ENCODE measurements around the gene ECE1. TPM values are rescaled to one million over a fixed set of nuclear protein-coding genes. Genes with fewer than 3 reads are reported as not detected.

ECE1 gene
- total and polyA plus RNA-seq, 2 donors (not counting 3 experiments of a cell fraction or from before 2014, with no cell fraction given) = 437 to 562 TPM

DNA sequence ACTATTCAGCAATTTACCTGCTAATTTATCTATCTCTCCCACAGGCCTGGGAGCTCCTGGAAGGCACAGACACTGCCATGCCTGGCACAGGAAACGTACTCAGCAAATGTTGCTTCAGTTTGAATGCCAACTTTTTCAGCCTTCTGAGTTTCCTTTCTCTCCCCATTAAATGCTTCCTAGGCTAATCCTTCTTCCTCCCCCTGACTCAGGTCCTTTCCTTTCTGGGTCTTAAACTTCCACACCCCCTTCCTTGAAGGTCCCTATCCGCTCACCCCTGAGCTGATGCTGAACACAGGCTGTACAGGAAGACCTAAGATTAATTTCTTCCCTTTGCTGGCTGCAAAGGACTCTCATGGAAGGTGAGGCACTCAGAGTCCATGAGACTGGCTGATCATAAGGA lies 40.3 kb upstream of the ECE1 start:
- intact Hi-C loops (cut with micrococcal nuclease) (no loop called here), dilution Hi-C loops (cut with MboI; ENCODE audit: extremely low pct_ligation_motif_present, low sequenced_read_pairs) (no loop called here)
- H3K36me3 ChIP-seq (ENCODE audit: control insufficient read depth in 2 of 2, extremely low read depth in 1 of 2, insufficient read depth in 2 of 2, low read length in 2 of 2) = peaks cover 0 to 4% of the 10 kb centered on the region in 2 experiments
- ChIA-PET POLR2A (interaction anchor here (0.6 kb wide), 1 partner anchor 38 kb away, joined by 3 read pairs; no protein-coding TSS in a partner anchor), CTCF (interaction anchor here (0.7 to 3.2 kb wide), 2 partner anchors 13 to 60 kb away, joined by 3 to 16 read pairs; no protein-coding TSS in a partner anchor)
- no peaks in the 10 kb centered on the region for H3K9me3 ChIP-seq (replicated peaks; ENCODE audit: control insufficient read depth, insufficient read depth, low read length)
- TF ChIP-seq MYC (IDR thresholded peaks at IDR 0.05; ENCODE audit: low read depth, low read length) (no peak), POLR2AphosphoS5 (IDR thresholded peaks at IDR 0.05; ENCODE audit: insufficient read depth, low read depth, low read length) (no peak)
- BruUV-seq (replicated peaks) = no TSS peak
- no peaks in the 10 kb centered on the region for H3K9me1 ChIP-seq (replicated peaks; ENCODE audit: control insufficient read depth, extremely low read depth, insufficient read depth, low read length)
- no peaks in the 10 kb centered on the region for H3K27me3 ChIP-seq (ENCODE audit: control insufficient read depth in 2 of 2, insufficient read depth in 2 of 2, low read length in 2 of 2)
- H3K4me2 ChIP-seq (ENCODE audit: insufficient read depth, low read length) = peak overlapping the region; percentile 5
- peak overlapping the region; percentile 12 for H3K9ac ChIP-seq (replicated peaks; ENCODE audit: extremely low read depth, insufficient read depth, low read length)
- H3K4me3 ChIP-seq (replicated peaks in 1 of 3; ENCODE audit: insufficient read depth in 1 of 3, low read depth in 1 of 3, low read length in 3 of 3) = no peak overlapping the region
- H2AFZ ChIP-seq (ENCODE audit: low read depth, low read length) = no peak overlapping the region
- H3K27ac ChIP-seq (ENCODE audit: insufficient read depth, low read depth, low read length) = peak overlapping the region; percentile 35
- peaks cover 55% of the 10 kb centered on the region for H3K4me1 ChIP-seq (ENCODE audit: control insufficient read depth, extremely low read depth, insufficient read depth, low read length)
- no peaks in the 10 kb centered on the region for H4K20me1 ChIP-seq (replicated peaks; ENCODE audit: control insufficient read depth, extremely low read depth, insufficient read depth, low read length)
- H3K79me2 ChIP-seq (ENCODE audit: control insufficient read depth, insufficient read depth, low read length) = peaks cover 85% of the 10 kb centered on the region
- DNase-seq (ENCODE audit: low read depth, low spot score) = no peak
- peak; percentile 79 for FAIRE-seq

DNA sequence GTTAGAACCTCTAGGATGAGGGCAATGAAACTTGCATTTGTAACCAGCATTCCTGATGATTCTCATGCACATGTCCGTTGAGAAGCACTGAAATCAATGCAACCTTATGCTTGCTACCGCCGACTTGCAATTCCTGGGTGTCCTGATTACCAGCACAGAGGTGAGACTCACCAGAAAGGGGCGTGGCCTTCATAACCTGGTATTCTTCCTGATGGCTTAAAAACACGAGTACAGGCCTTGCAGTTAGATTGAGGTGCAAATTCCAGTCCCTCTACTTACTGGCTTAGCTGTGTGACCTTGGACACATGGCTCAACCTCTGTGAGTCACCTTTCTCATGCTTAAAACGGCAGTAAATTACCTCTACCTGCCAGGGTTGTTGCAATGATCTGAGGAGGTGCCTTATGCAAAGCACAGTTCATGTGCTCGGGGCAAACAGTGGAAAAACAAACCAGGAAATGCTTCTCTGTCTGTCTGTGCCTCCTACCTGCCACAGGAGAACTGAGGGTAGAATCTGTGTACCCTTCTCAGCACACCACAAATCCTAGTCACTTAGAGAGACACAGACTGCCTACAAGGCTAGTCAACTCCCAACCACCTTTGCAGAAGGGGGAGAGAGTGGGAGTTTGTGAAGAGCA lies 39.1 kb upstream of the ECE1 start:
- dilution Hi-C loops (cut with MboI; ENCODE audit: extremely low pct_ligation_motif_present, low sequenced_read_pairs) (no loop called here), intact Hi-C loops (cut with micrococcal nuclease) (no loop called here)
- H3K9me3 ChIP-seq (replicated peaks; ENCODE audit: control insufficient read depth, insufficient read depth, low read length) = no peaks in the 10 kb centered on the region
- DNase-seq (ENCODE audit: low read depth, low spot score) = no peak
- H3K9ac ChIP-seq (replicated peaks; ENCODE audit: extremely low read depth, insufficient read depth, low read length) = no peak overlapping the region
- no peak for TF ChIP-seq FOS (IDR thresholded peaks at IDR 0.05; ENCODE audit: borderline replicate concordance, insufficient read depth, low read length)
- TF ChIP-seq JUN (IDR thresholded peaks at IDR 0.05; ENCODE audit: borderline replicate concordance, insufficient read depth, insufficient read length, low read depth) = no peak
- TF ChIP-seq MYC (IDR thresholded peaks at IDR 0.05; ENCODE audit: low read depth, low read length) = no peak
- TF ChIP-seq POLR2A (IDR thresholded peaks at IDR 0.05; ENCODE audit: low read depth, low read length) = no peak
- no peak for TF ChIP-seq EZH2 (IDR thresholded peaks at IDR 0.05; ENCODE audit: borderline replicate concordance, low read depth, low read length, severe bottlenecking)
- TF ChIP-seq, protein P1, sequence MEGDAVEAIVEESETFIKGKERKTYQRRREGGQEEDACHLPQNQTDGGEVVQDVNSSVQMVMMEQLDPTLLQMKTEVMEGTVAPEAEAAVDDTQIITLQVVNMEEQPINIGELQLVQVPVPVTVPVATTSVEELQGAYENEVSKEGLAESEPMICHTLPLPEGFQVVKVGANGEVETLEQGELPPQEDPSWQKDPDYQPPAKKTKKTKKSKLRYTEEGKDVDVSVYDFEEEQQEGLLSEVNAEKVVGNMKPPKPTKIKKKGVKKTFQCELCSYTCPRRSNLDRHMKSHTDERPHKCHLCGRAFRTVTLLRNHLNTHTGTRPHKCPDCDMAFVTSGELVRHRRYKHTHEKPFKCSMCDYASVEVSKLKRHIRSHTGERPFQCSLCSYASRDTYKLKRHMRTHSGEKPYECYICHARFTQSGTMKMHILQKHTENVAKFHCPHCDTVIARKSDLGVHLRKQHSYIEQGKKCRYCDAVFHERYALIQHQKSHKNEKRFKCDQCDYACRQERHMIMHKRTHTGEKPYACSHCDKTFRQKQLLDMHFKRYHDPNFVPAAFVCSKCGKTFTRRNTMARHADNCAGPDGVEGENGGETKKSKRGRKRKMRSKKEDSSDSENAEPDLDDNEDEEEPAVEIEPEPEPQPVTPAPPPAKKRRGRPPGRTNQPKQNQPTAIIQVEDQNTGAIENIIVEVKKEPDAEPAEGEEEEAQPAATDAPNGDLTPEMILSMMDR (IDR thresholded peaks at IDR 0.05; ENCODE audit: extremely low read depth in 1 of 2, insufficient read depth in 1 of 2, low read depth in 1 of 2, low read length in 2 of 2) = no peak
- TF ChIP-seq POLR2AphosphoS5 (IDR thresholded peaks at IDR 0.05; ENCODE audit: insufficient read depth, low read depth, low read length) = no peak
- TF ChIP-seq, protein P2, sequence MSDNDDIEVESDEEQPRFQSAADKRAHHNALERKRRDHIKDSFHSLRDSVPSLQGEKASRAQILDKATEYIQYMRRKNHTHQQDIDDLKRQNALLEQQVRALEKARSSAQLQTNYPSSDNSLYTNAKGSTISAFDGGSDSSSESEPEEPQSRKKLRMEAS (IDR thresholded peaks at IDR 0.05; ENCODE audit: insufficient read depth, insufficient read length) = no peak
- TF ChIP-seq GATA2 (IDR thresholded peaks at IDR 0.05; ENCODE audit: insufficient read depth, insufficient read length, low read depth, low read length) = no peak
- H3K4me2 ChIP-seq (ENCODE audit: insufficient read depth, low read length) = no peak overlapping the region
- no peaks in the 10 kb centered on the region for H3K27me3 ChIP-seq (ENCODE audit: control insufficient read depth in 2 of 2, insufficient read depth in 2 of 2, low read length in 2 of 2)
- no peak for FAIRE-seq
- peaks cover 54% of the 10 kb centered on the region for H3K4me1 ChIP-seq (ENCODE audit: control insufficient read depth, extremely low read depth, insufficient read depth, low read length)
- H4K20me1 ChIP-seq (replicated peaks; ENCODE audit: control insufficient read depth, extremely low read depth, insufficient read depth, low read length) = no peaks in the 10 kb centered on the region
- no peak overlapping the region for H2AFZ ChIP-seq (ENCODE audit: low read depth, low read length)
- no peaks in the 10 kb centered on the region for H3K9me1 ChIP-seq (replicated peaks; ENCODE audit: control insufficient read depth, extremely low read depth, insufficient read depth, low read length)
- H3K4me3 ChIP-seq (replicated peaks in 1 of 3; ENCODE audit: insufficient read depth in 1 of 3, low read depth in 1 of 3, low read length in 3 of 3) = no peak overlapping the region
- H3K27ac ChIP-seq (ENCODE audit: insufficient read depth, low read depth, low read length) = no peak overlapping the region
- peaks cover 0 to 4% of the 10 kb centered on the region in 2 experiments for H3K36me3 ChIP-seq (ENCODE audit: control insufficient read depth in 2 of 2, extremely low read depth in 1 of 2, insufficient read depth in 2 of 2, low read length in 2 of 2)
- H3K79me2 ChIP-seq (ENCODE audit: control insufficient read depth, insufficient read depth, low read length) = peaks cover 76% of the 10 kb centered on the region
- ChIA-PET CTCF (interaction anchor here (1.0 to 3.2 kb wide), 3 partner anchors 8 to 74 kb away, joined by 3 to 16 read pairs (median 3); no protein-coding TSS in a partner anchor), POLR2A (interaction anchor here (0.7 kb wide), 1 partner anchor 572 kb away, joined by 7 read pairs; no protein-coding TSS in a partner anchor)
- BruUV-seq (replicated peaks) = no TSS peak
